HG03025 (cell line): ENCODE measurements around the gene KATNB1.

ENCODE experiments used
- ATAC-seq: cut with Tn5 transposase; IDR thresholded peaks from one replicate; pipeline ENCODE4 v1.9.1; 2021; ENCODE audit warnings: mild to moderate bottlenecking, moderate library complexity; ENCODE audit not compliant: unreplicated experiment, low FRiP score

KATNB1 gene

GRCh38 chr16:57802341-57803133 lies 67.0 kb downstream of the KATNB1 start, which contains the start of gene KIFC3:
Gene KIFC3, minus strand, starts transcription at chr16:57802491. Its CDS starts 4,248 bp downstream, at chr16:57798243.
- ATAC-seq, result no peak

- no peak for ATAC-seq
Observed at GRCh38 chr16:57803134-57803990, 67.8 kb downstream of the KATNB1 start.

- no peak for ATAC-seq
Observed at GRCh38 chr16:57804111-57804837, 68.7 kb downstream of the KATNB1 start.

GRCh38 chr16:57805176-57805575 lies 69.6 kb downstream of the KATNB1 start:
- ATAC-seq, result no peak
